ENCODE measurements around the gene RASSF5. TPM values are rescaled to one million over a fixed set of nuclear protein-coding genes. Genes with fewer than 3 reads are reported as not detected.

The RASSF5 gene
- total RNA-seq (2014; rRNA removed; shearing (Covaris generic); ENCODE audit: low replicate concordance) = 27.2 and 29.5 TPM in 2 replicates

DNA sequence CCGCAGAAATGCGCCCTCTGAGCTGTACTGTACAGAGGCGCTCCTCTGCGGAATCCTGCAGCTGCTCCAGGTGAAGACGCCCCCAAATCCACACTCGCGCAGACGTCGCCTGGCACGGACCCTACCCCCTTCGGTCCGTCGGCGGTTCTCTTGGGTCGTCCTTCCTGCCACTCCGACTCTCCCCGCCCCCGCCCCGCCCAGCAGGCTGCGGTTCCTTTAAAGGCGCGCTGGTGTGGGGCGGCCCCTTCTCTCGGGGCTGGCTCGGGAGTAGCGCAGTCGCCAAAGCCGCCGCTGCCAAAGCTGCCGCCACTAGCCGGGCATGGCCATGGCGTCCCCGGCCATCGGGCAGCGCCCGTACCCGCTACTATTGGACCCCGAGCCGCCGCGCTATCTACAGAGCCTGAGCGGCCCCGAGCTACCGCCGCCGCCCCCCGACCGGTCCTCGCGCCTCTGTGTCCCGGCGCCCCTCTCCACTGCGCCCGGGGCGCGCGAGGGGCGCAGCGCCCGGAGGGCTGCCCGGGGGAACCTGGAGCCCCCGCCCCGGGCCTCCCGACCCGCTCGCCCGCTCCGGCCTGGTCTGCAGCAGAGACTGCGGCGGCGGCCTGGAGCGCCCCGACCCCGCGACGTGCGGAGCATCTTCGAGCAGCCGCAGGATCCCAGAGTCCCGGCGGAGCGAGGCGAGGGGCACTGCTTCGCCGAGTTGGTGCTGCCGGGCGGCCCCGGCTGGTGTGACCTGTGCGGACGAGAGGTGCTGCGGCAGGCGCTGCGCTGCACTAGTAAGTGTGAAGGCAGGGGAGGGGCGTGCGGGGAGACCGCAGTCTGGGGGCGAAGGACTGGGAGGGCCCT, at the start of gene RASSF5:
Gene RASSF5, plus strand, starts transcription at position 248 of the 846 bp plus-strand sequence. Its CDS starts 72 bp downstream, at position 320.
- H3K79me2 ChIP-seq (ENCODE audit: low read length) = no peaks in the 10 kb centered on the region
- no peak within 1 kb of the TSS for H3K4me3 ChIP-seq (ENCODE audit: low read length)
- H3K27ac ChIP-seq (ENCODE audit: low read length) = no peak within 1 kb of the TSS
- no peak within 1 kb of the TSS for H2AFZ ChIP-seq (ENCODE audit: low read length)
- no peaks in the 10 kb centered on the region for H3K9me2 ChIP-seq (replicated peaks; ENCODE audit: insufficient read depth, low read length)
- no peak within 1 kb of the TSS for H3K9ac ChIP-seq (ENCODE audit: low read length)
- peak; percentile 45 for DNase-seq
- no peaks in the 10 kb centered on the region for H3K36me3 ChIP-seq (ENCODE audit: insufficient read depth, low read length)
- H3K27me3 ChIP-seq (ENCODE audit: low read length) = no peaks in the 10 kb centered on the region
- H3K9me3 ChIP-seq (ENCODE audit: low read length) = no peaks in the 10 kb centered on the region
- no peaks in the 10 kb centered on the region for H3K4me1 ChIP-seq (ENCODE audit: low read length)
- H4K20me1 ChIP-seq (ENCODE audit: insufficient read depth, low read depth, low read length) = no peaks in the 10 kb centered on the region
- H3K4me2 ChIP-seq (ENCODE audit: low read depth, low read length, poor library complexity, severe bottlenecking) = peak within 1 kb of the TSS; percentile 30

DNA sequence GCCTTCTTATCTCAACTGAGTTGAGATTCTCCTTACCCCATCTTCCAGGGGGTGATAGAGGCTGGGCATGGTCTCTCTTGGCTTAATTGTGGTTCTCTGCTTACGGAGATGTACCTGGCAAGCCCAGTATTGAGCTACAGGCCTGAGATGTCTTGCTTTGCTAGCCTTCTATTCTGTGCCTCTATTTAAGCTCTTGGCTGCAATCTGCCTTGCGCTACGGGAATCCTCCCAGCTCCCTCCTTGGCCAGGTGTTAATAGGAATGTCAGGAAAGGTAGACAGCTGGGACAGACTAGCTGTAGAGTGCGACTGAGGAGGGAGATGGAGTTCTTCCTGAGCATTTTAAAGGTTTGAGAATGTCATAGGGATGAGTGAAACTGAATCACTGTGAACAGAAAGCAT, 47.6 kb upstream of the RASSF5 start:
- Histone ChIP-seq H3K9me2 (replicated peaks; ENCODE audit: insufficient read depth, low read length) (no peaks in the 10 kb centered on the region), H2AFZ (ENCODE audit: low read length) (no peak overlapping the region), H3K9me3 (ENCODE audit: low read length) (no peaks in the 10 kb centered on the region), H3K36me3 (ENCODE audit: insufficient read depth, low read length) (peaks cover 30% of the 10 kb centered on the region; the same call in 1 of the 2 replicates), H3K79me2 (ENCODE audit: low read length) (no peaks in the 10 kb centered on the region), H3K27ac (ENCODE audit: low read length) (no peak overlapping the region), H3K9ac (ENCODE audit: low read length) (no peak overlapping the region), H3K4me3 (ENCODE audit: low read length) (no peak overlapping the region), H3K4me2 (ENCODE audit: low read depth, low read length, poor library complexity, severe bottlenecking) (no peak overlapping the region), H3K4me1 (ENCODE audit: low read length) (peaks cover 17% of the 10 kb centered on the region), H4K20me1 (ENCODE audit: insufficient read depth, low read depth, low read length) (no peaks in the 10 kb centered on the region), H3K27me3 (ENCODE audit: low read length) (no peaks in the 10 kb centered on the region)
- DNase-seq = no peak

DNA sequence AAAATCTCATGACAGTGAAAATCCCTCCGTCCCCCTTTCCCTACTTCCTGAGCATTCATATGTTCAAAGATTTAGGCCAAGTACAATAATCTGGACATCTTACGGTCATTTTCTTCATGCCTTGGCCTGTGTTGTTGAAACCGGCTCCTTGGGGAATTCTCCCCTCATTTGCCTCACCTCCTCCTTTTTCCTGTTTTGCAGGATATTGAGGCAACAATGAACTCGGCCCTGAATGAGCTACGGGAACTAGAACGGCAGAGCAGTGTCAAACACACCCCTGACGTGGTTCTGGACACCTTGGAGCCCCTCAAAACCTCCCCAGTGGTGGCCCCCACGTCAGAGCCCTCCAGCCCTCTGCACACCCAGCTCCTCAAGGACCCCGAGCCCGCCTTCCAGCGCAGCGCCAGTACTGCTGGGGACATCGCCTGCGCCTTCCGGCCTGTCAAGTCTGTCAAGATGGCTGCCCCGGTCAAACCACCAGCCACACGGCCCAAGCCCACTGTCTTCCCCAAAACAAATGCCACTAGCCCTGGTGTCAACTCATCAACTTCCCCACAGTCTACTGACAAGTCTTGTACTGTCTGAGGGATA, 46.4 kb upstream of the RASSF5 start:
- Histone ChIP-seq H3K9me2 (replicated peaks; ENCODE audit: insufficient read depth, low read length) (no peaks in the 10 kb centered on the region), H3K79me2 (ENCODE audit: low read length) (no peaks in the 10 kb centered on the region), H2AFZ (ENCODE audit: low read length) (no peak overlapping the region), H3K9ac (ENCODE audit: low read length) (no peak overlapping the region), H3K27me3 (ENCODE audit: low read length) (no peaks in the 10 kb centered on the region), H3K4me3 (ENCODE audit: low read length) (no peak overlapping the region), H4K20me1 (ENCODE audit: insufficient read depth, low read depth, low read length) (no peaks in the 10 kb centered on the region), H3K4me1 (ENCODE audit: low read length) (peaks cover 30% of the 10 kb centered on the region), H3K27ac (ENCODE audit: low read length) (no peak overlapping the region), H3K9me3 (ENCODE audit: low read length) (no peaks in the 10 kb centered on the region), H3K36me3 (ENCODE audit: insufficient read depth, low read length) (peaks cover 30% of the 10 kb centered on the region; the same call in 1 of the 2 replicates), H3K4me2 (ENCODE audit: low read depth, low read length, poor library complexity, severe bottlenecking) (no peak overlapping the region)
- no peak for DNase-seq

DNA sequence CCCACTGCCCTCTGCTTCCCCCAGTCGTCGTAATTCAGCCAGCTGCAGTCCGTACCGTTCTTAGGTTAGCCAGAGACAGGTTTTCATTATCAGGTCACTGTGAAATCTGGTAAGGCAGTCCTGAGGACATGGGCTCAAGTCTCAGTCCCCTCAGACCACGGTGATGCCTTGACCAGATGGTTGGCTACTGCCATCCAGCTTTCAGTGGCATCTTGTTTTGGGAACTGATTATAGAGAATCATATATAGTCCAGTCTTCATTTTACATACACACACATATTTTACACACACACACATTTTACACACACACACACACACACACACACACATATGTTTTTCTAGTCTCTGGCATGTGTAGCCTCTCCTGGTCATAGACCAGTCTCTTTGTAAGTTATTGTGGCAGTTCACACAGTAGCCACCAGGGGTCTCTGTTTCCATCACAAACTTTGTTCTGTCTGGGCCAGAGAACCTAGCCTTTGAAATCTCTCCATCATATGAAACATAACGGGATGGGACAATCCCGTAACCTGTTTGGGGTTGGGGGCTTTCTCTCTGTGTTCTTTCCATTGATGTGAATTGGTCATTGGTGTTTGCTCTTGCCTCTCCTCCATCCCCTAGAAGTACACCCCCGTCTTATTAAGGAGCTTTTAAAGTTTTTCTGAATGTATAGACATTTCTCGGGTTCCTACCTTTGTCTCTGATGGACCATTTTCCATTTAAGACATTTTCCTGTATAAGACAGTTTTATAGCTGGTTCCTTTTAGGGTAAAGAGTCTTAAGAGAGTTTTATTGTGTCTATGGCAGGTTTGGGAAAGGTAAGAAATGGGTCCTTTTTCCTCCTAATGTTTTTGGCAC, 45.5 kb upstream of the RASSF5 start:
- Histone ChIP-seq H4K20me1 (ENCODE audit: insufficient read depth, low read depth, low read length) (no peaks in the 10 kb centered on the region), H3K9me2 (replicated peaks; ENCODE audit: insufficient read depth, low read length) (no peaks in the 10 kb centered on the region), H3K9ac (ENCODE audit: low read length) (no peak overlapping the region), H3K4me1 (ENCODE audit: low read length) (peaks cover 39% of the 10 kb centered on the region), H3K4me2 (ENCODE audit: low read depth, low read length, poor library complexity, severe bottlenecking) (no peak overlapping the region), H2AFZ (ENCODE audit: low read length) (no peak overlapping the region), H3K9me3 (ENCODE audit: low read length) (no peaks in the 10 kb centered on the region), H3K36me3 (ENCODE audit: insufficient read depth, low read length) (peaks cover 27% of the 10 kb centered on the region; the same call in 1 of the 2 replicates), H3K27ac (ENCODE audit: low read length) (peak overlapping the region; percentile 58), H3K27me3 (ENCODE audit: low read length) (no peaks in the 10 kb centered on the region), H3K79me2 (ENCODE audit: low read length) (no peaks in the 10 kb centered on the region), H3K4me3 (ENCODE audit: low read length) (no peak overlapping the region)
- DNase-seq = peak; percentile 93

DNA sequence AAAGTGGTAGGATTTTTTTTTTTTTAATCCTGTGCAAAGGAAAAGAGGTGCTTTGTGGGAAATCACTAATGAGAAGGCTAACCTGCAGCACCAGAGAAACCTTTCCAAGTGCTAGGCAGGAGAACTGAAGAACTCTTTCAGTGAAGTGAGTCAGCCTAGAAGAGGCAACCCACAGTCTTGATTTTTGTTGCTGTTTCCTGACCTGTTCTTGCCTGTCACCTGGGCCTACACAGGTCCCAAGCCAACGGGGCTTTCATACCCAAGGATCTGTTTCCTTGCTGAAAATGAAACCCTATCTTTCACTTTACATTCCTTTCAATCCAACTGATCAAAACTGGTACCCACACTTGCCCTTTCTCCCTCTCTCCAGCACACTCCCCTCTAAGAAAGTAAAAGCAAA, 44.2 kb upstream of the RASSF5 start:
- DNase-seq = no peak

DNA sequence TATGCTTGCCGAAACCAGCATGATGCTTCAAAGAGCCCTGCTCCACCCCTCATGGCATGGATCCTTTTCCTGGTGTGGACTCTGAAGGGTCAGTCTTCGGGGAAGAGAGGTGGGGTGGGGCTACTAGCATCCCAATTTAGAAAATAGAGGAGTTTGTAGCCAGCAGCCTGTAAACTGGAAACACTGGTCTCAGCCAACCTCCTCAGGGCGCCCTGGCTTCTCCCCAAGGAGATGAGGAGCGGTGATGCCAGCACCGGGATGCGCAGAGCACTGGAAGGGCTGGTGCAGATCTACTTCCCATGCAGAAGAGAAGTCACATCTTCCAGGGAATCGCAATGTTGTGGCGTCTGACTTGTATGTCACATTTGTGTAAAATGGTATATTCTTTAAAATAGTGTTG, 43.4 kb upstream of the RASSF5 start:
- peaks cover 22% of the 10 kb centered on the region; the same call in 1 of the 2 replicates for H3K36me3 ChIP-seq (ENCODE audit: insufficient read depth, low read length)
- H2AFZ ChIP-seq (ENCODE audit: low read length) = no peak overlapping the region
- H3K9ac ChIP-seq (ENCODE audit: low read length) = no peak overlapping the region
- no peaks in the 10 kb centered on the region for H3K27me3 ChIP-seq (ENCODE audit: low read length)
- no peak overlapping the region for H3K4me2 ChIP-seq (ENCODE audit: low read depth, low read length, poor library complexity, severe bottlenecking)
- H4K20me1 ChIP-seq (ENCODE audit: insufficient read depth, low read depth, low read length) = no peaks in the 10 kb centered on the region
- no peaks in the 10 kb centered on the region for H3K79me2 ChIP-seq (ENCODE audit: low read length)
- H3K9me2 ChIP-seq (replicated peaks; ENCODE audit: insufficient read depth, low read length) = no peaks in the 10 kb centered on the region
- peaks cover 59% of the 10 kb centered on the region for H3K4me1 ChIP-seq (ENCODE audit: low read length)
- H3K9me3 ChIP-seq (ENCODE audit: low read length) = no peaks in the 10 kb centered on the region
- no peak for DNase-seq
- H3K4me3 ChIP-seq (ENCODE audit: low read length) = no peak overlapping the region
- no peak overlapping the region for H3K27ac ChIP-seq (ENCODE audit: low read length)

More for the DNA sequence above, 44.2 kb upstream of the RASSF5 start:
- Histone ChIP-seq H3K4me3 (ENCODE audit: low read length) (no peak overlapping the region), H3K4me1 (ENCODE audit: low read length) (peaks cover 52% of the 10 kb centered on the region), H3K9me3 (ENCODE audit: low read length) (no peaks in the 10 kb centered on the region), H3K79me2 (ENCODE audit: low read length) (no peaks in the 10 kb centered on the region), H3K9ac (ENCODE audit: low read length) (no peak overlapping the region), H2AFZ (ENCODE audit: low read length) (no peak overlapping the region), H3K36me3 (ENCODE audit: insufficient read depth, low read length) (peaks cover 25% of the 10 kb centered on the region; the same call in 1 of the 2 replicates), H4K20me1 (ENCODE audit: insufficient read depth, low read depth, low read length) (no peaks in the 10 kb centered on the region), H3K9me2 (replicated peaks; ENCODE audit: insufficient read depth, low read length) (no peaks in the 10 kb centered on the region), H3K27me3 (ENCODE audit: low read length) (no peaks in the 10 kb centered on the region), H3K4me2 (ENCODE audit: low read depth, low read length, poor library complexity, severe bottlenecking) (no peak overlapping the region), H3K27ac (ENCODE audit: low read length) (peak overlapping the region; percentile 58; the same call in 1 of the 2 replicates)

GRCh38 chr1:206464456-206464964, 42.8 kb upstream of the RASSF5 start:
- Histone ChIP-seq H2AFZ (ENCODE audit: low read length) (no peak overlapping the region), H3K36me3 (ENCODE audit: insufficient read depth, low read length) (peaks cover 19% of the 10 kb centered on the region; the same call in 1 of the 2 replicates), H3K9me3 (ENCODE audit: low read length) (no peaks in the 10 kb centered on the region), H3K79me2 (ENCODE audit: low read length) (no peaks in the 10 kb centered on the region), H3K4me1 (ENCODE audit: low read length) (peaks cover 65% of the 10 kb centered on the region), H3K9me2 (replicated peaks; ENCODE audit: insufficient read depth, low read length) (no peaks in the 10 kb centered on the region), H3K4me2 (ENCODE audit: low read depth, low read length, poor library complexity, severe bottlenecking) (no peak overlapping the region), H3K4me3 (ENCODE audit: low read length) (no peak overlapping the region), H3K27ac (ENCODE audit: low read length) (peak overlapping the region; percentile 98), H4K20me1 (ENCODE audit: insufficient read depth, low read depth, low read length) (no peaks in the 10 kb centered on the region), H3K27me3 (ENCODE audit: low read length) (no peaks in the 10 kb centered on the region), H3K9ac (ENCODE audit: low read length) (no peak overlapping the region)
- no peak for DNase-seq
